RWPE1 (cell line): ENCODE data around the gene PRKRIP1.
"Not testable (repeated sequence)": the region's sequence is repeated elsewhere in the genome, so short reads cannot be mapped to it uniquely, and the experiment has no call there.

Experiments
- CTCF ChIA-PET: fragments of 350-600 bp; sonication (Branson Sonifier 250); formaldehyde crosslinking; extraction: SDS; loops from one replicate; lab custom pipeline; 2021; lab: Yijun Ruan, JAX
- POLR2A ChIA-PET: fragments of 400-600 bp; formaldehyde crosslinking; extraction: SDS; loops from one replicate; lab custom pipeline; 2020; ENCODE audit warnings: antibody characterized with exemption; ENCODE audit not compliant: low non-redundant PET; lab: Yijun Ruan, JAX
- DNase-seq: peaks from one replicate; pipeline ENCODE4 v3.0.0; 2012; ENCODE audit warnings: low spot score
- H3K27ac ChIP-seq: fragments of 450-650 bp; 2 replicates; pipeline ENCODE4 v1.5.1; 2017
- CTCF ChIP-seq: fragments of 450-650 bp; conservative IDR thresholded peaks from 2 replicates; pipeline ENCODE4 v1.5.1; 2017; ENCODE audit warnings: low read depth, mild to moderate bottlenecking

PRKRIP1 gene

GRCh38 chr7:102469972-102470825, 74.0 kb downstream of the PRKRIP1 start:
- ChIA-PET CTCF (no interaction called here), POLR2A (no interaction called here)
- peak overlapping the region; percentile 28 for H3K27ac ChIP-seq
- DNase-seq, result no peak
- TF ChIP-seq CTCF, result no peak

GRCh38 chr7:102471791-102472125, 75.6 kb downstream of the PRKRIP1 start:
- ChIA-PET CTCF (interaction anchor here (0.5 kb wide), 1 partner anchor 58 kb away, joined by 3 read pairs; no protein-coding TSS in a partner anchor), POLR2A (no interaction called here)
- TF ChIP-seq CTCF, result no peak
- H3K27ac ChIP-seq, result peak overlapping the region; percentile 28
- DNase-seq, result no peak

GRCh38 chr7:102472126-102473041, 76.2 kb downstream of the PRKRIP1 start:
- no peak for DNase-seq
- CTCF ChIA-PET, result no interaction called here
- POLR2A ChIA-PET, result interaction anchor here (0.6 kb wide), 2 partner anchors 18 to 38 kb away, joined by 3 to 6 read pairs; no protein-coding TSS in a partner anchor
- peak overlapping the region; percentile 28 for H3K27ac ChIP-seq
- TF ChIP-seq CTCF, result no peak

- H3K27ac ChIP-seq, result peak overlapping the region; percentile 28
- ChIA-PET POLR2A (no interaction called here), CTCF (no interaction called here)
- TF ChIP-seq CTCF, result no peak
- no peak for DNase-seq
These were observed 77.3 kb downstream of the PRKRIP1 start for GRCh38 chr7:102473271-102473991.

- CTCF ChIA-PET, H3K27ac ChIP-seq, DNase-seq, POLR2A ChIA-PET: not testable (repeated sequence)
These were observed 78.0 kb downstream of the PRKRIP1 start for GRCh38 chr7:102474116-102474515.

GRCh38 chr7:102474736-102475435, 78.7 kb downstream of the PRKRIP1 start:
- CTCF ChIA-PET, DNase-seq, H3K27ac ChIP-seq, POLR2A ChIA-PET: not testable (repeated sequence)
